Prostate gland (tissue), 2 donors: ENCODE data around the gene SLC22A4. TPM values are rescaled to one million over a fixed set of nuclear protein-coding genes. Genes with fewer than 3 reads are reported as not detected.

Experiments
- DNase-seq: peaks from one replicate; pipeline ENCODE4 v3.0.0-alpha.2; 2019; ENCODE audit warnings: low spot score
- H3K27ac ChIP-seq, 2 donors: fragments of 200-600 bp; sonication (generic); 2 replicates each; pipeline ENCODE4 v1.5.1; 2017 to 2019
- H3K27me3 ChIP-seq: fragments of 200-600 bp; sonication (generic); replicated peaks from 2 replicates; pipeline ENCODE4 v1.5.1; 2019; ENCODE audit not compliant: insufficient read depth
- H3K36me3 ChIP-seq, 2 donors: fragments of 200-600 bp; sonication (generic); 1 replicate in 1 of 2; 2 replicates in 1 of 2; pipeline versions ENCODE4 v1.5.1 to v1.8.1; 2017 to 2019
- H3K4me1 ChIP-seq: fragments of 200-600 bp; sonication (generic); replicated peaks from 2 replicates; pipeline ENCODE4 v1.5.1; 2019
- H3K4me3 ChIP-seq, 2 donors: fragments of 200-600 bp; sonication (generic); 2 replicates each; pipeline ENCODE4 v1.5.1; 2017 to 2019
- H3K9me3 ChIP-seq: fragments of 200-600 bp; sonication (generic); 2 replicates; pipeline ENCODE4 v1.5.1; 2017
- CTCF ChIP-seq, 4 experiments: fragments of 200-600 bp in 2 of 4; fragments of 450-650 bp in 2 of 4; sonication (generic) in 2 of 4; IDR thresholded peaks; 1 replicate in 3 of 4; 2 replicates in 1 of 4; pipeline ENCODE4 v1.5.1; 2016 to 2019; ENCODE audit warnings: antibody characterized with exemption in 4 of 4, mild to moderate bottlenecking in 2 of 4, moderate library complexity in 2 of 4
- POLR2A ChIP-seq: fragments of 450-650 bp; IDR thresholded peaks from one replicate; pipeline ENCODE4 v1.6.1; 2016; ENCODE audit warnings: antibody characterized with exemption, mild to moderate bottlenecking
- POLR2AphosphoS5 ChIP-seq: sonication (generic); formaldehyde crosslinking; IDR thresholded peaks from one replicate; pipeline ENCODE4 v1.6.1; 2017; ENCODE audit warnings: antibody characterized with exemption
- WGBS: methylation state at CpG from one replicate; pipeline ENCODE4 v1.1.5; 2018; 5-methylcytosine and 5-hydroxymethylcytosine counted together
- intact Hi-C: fragments of 100-400 bp; cut with DNase I; formaldehyde crosslinking; loops from one replicate; pipeline ENCODE4 v1.14.2; 2022
- total RNA-seq, 2 donors: library from RNA; depleted of rRNA; stranded (reverse); fragments of >200 nt; gene quantifications; one replicate each; pipeline ENCODE4 v1.1.0, GENCODE V29; 2016

SLC22A4 gene
- total RNA-seq, 2 donors from 2014 or later = 5.5 to 8.2 TPM

- intact Hi-C loops = loop anchor here (5.0 to 10.0 kb wide), 3 partner anchors 68 to 200 kb away; partner anchors contain the start of genes IRF1 and P4HA2
- TF ChIP-seq POLR2A (peak; percentile 59), POLR2AphosphoS5 (peak; percentile 57), CTCF (IDR thresholded peaks at IDR 0.05) (no peak)
- peaks cover 6% of the 10 kb centered on the region for H3K4me1 ChIP-seq
- no peaks in the 10 kb centered on the region for H3K27me3 ChIP-seq
- H3K36me3 ChIP-seq = no peaks in the 10 kb centered on the region
- H3K27ac ChIP-seq = peak overlapping the region; percentile 97
- DNase-seq = peak; percentile 55
- no peaks in the 10 kb centered on the region for H3K9me3 ChIP-seq
- 17% methylated on average over 25 of the region's 50 CpGs for WGBS
- H3K4me3 ChIP-seq = peak overlapping the region; percentile 50 to 57
Observed at GRCh38 chr5:132294728-132295504, 722 bp downstream of the SLC22A4 start.

- H3K4me3 ChIP-seq = peak overlapping the region in 1 of 2 donors; percentile 57
- peak; percentile 1 for TF ChIP-seq POLR2A
- no peak for TF ChIP-seq CTCF (IDR thresholded peaks at IDR 0.05)
- no peak for TF ChIP-seq POLR2AphosphoS5
Observed at GRCh38 chr5:132295505-132296411, 1.6 kb downstream of the SLC22A4 start.

GRCh38 chr5:132296412-132297016 is 2.3 kb downstream of the SLC22A4 start:
- H3K27ac ChIP-seq = no peak overlapping the region
- H3K36me3 ChIP-seq = no peaks in the 10 kb centered on the region
- peaks cover 14% of the 10 kb centered on the region for H3K4me1 ChIP-seq
- intact Hi-C loops = loop anchor here (10.0 kb wide), 1 partner anchor 198 kb away; the partner anchor contains the start of gene IRF1
- no peak for TF ChIP-seq POLR2AphosphoS5
- no peak for TF ChIP-seq CTCF (IDR thresholded peaks at IDR 0.05)
- TF ChIP-seq POLR2A = no peak
- no peaks in the 10 kb centered on the region for H3K9me3 ChIP-seq
- no peak for DNase-seq
- no peaks in the 10 kb centered on the region for H3K27me3 ChIP-seq
- 88% methylated on average over 8 of the region's 8 CpGs for WGBS
- no peak overlapping the region for H3K4me3 ChIP-seq

More at GRCh38 chr5:132295505-132296411, 1.6 kb downstream of the SLC22A4 start:
- DNase-seq = no peak
- Histone ChIP-seq H3K27ac (no peak overlapping the region), H3K27me3 (no peaks in the 10 kb centered on the region), H3K9me3 (no peaks in the 10 kb centered on the region), H3K4me1 (peaks cover 7% of the 10 kb centered on the region), H3K36me3 (no peaks in the 10 kb centered on the region)
- WGBS = 93% methylated on average over 8 of the region's 8 CpGs
- intact Hi-C loops = loop anchor here (10.0 kb wide), 1 partner anchor 199 kb away; the partner anchor contains the start of gene IRF1

GRCh38 chr5:132297211-132297940 is 3.2 kb downstream of the SLC22A4 start:
- no peak overlapping the region for H3K27ac ChIP-seq
- DNase-seq = no peak
- 96% methylated on average over 4 of the region's 4 CpGs for WGBS
- no peaks in the 10 kb centered on the region for H3K27me3 ChIP-seq
- no peak for TF ChIP-seq CTCF (IDR thresholded peaks at IDR 0.05)
- TF ChIP-seq POLR2AphosphoS5 = no peak
- no peak for TF ChIP-seq POLR2A
- H3K4me3 ChIP-seq = no peak overlapping the region
- H3K9me3 ChIP-seq = no peaks in the 10 kb centered on the region
- intact Hi-C loops = loop anchor here (10.0 kb wide), 1 partner anchor 197 kb away; the partner anchor contains the start of gene IRF1
- H3K36me3 ChIP-seq = no peaks in the 10 kb centered on the region
- H3K4me1 ChIP-seq = peaks cover 19% of the 10 kb centered on the region
